A673 (cell line): ENCODE data around the gene C1orf122.

Source experiments
- CTCF ChIP-seq: fragments of 300-800, 200-600 bp; sonication (generic); conservative IDR thresholded peaks from 2 replicates; pipeline ENCODE4 v1.5.1; 2017; ENCODE audit warnings: low read depth, mild to moderate bottlenecking, antibody characterized with exemption, low read length, moderate library complexity, mixed read lengths
- EZH2 ChIP-seq: fragments of 200-600 bp; sonication (generic); IDR thresholded peaks from 2 replicates; pipeline ENCODE4 v1.6.1; 2017; ENCODE audit warnings: borderline replicate concordance, low read depth, mild to moderate bottlenecking, mixed read lengths, antibody characterized with exemption, low read length; ENCODE audit not compliant: poor library complexity, severe bottlenecking

GRCh38 chr1:37824001-37824400 is 16.4 kb downstream of the C1orf122 start:
- TF ChIP-seq CTCF (no peak), EZH2 (no peak)
